ENCODE measurements around the gene ARRDC2.

GRCh38 chr19:18059902-18060301 is 51.9 kb downstream of the ARRDC2 start:
- TF ChIP-seq CTCF (IDR thresholded peaks at IDR 0.05) (no peak), POLR2AphosphoS5 (IDR thresholded peaks at IDR 0.05) (no peak), POLR2A (IDR thresholded peaks at IDR 0.05) (no peak), EP300 (IDR thresholded peaks at IDR 0.05) (no peak)
